Stimulated activated CD4-positive, alpha-beta T cell treated with anti-CD3 and anti-CD28 coated beads, Interleukin-1b, Interleukin-23, amount 100 ng/mL, for 24 hours (primary cell): Measurements from ENCODE around the gene MAPRE2.
"Not testable (repeated sequence)": the region's sequence is repeated elsewhere in the genome, so short reads cannot be mapped to it uniquely, and the experiment has no call there.

Source experiments
- DNase-seq, 4 experiments: peaks; one replicate each; pipeline ENCODE4 v3.0.0-alpha.2; 2020; ENCODE audit warnings: low read depth in 4 of 4, low spot score in 1 of 4

Gene MAPRE2

DNA sequence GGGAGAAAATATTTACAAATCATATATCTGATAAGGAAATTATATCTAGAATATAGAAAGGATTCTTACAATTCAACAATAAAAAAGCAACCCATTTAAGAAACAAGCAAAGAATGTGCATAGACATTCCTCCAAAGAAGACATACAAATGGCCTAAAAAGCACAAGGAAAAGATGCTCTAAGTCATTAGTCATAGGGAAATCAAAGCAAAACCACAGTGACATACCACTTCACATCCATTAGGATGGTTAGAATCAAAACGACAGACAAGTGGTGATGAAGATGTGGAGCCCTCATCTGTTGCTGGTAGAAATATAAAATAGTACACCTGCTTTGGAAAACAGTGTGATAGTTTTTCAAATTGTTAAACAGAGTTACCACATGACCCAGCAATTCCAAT lies 48.2 kb downstream of the MAPRE2 start:
- no peak for DNase-seq

DNA sequence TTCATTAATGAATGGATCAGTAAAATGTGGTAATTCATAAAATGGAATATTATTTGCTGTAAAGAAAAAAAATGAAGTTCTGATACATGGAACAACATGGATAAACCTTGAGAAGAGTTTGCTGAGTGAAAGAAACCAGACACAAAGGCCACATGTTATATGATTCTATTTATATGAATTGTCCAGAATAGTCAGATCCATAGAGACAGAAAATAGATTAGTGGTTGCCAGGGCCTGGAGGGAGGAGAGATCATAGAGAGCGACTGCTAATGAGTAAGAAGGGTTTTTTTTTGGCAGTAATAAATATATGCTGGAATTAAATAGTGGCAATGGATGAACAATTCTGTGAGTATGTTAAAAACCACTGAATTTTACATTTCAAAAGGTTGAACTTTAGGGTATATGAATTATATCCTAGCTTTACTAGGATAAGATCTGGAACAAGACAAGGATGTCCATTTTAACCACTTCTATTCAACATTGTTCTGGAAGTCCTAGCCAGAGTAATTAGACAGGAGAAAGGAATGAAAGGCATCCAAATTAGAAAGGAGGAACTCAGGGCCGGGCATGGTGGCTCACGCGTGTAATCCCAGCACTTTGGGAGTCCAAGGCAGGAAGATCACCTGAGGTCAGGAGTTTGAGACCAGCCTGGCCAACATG lies 48.8 kb downstream of the MAPRE2 start:
- DNase-seq = no peak

DNA sequence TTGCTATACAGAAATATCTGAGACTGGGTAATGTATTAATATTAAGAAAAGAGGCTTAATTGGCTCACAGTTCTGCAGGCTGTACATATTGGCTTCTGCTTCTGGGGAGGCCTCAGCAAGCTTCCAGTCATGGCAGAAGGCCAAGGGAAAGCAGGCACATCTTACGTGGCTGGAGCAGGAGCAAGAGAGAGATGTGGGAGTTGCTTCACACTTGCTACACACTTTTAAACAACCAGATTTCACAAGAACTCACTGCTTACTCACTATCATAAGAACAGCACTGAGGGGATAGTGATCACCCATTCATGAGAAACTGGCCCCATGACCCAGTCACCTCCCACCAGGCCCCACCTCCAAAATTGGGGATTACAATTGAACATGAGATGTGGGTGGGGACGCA lies 50.6 kb downstream of the MAPRE2 start:
- no peak for DNase-seq

GRCh38 chr18:35095983-35096676 lies 54.9 kb downstream of the MAPRE2 start:
- DNase-seq = no peak

- DNase-seq = no peak
These were observed 55.4 kb downstream of the MAPRE2 start for GRCh38 chr18:35096677-35097011.

DNA sequence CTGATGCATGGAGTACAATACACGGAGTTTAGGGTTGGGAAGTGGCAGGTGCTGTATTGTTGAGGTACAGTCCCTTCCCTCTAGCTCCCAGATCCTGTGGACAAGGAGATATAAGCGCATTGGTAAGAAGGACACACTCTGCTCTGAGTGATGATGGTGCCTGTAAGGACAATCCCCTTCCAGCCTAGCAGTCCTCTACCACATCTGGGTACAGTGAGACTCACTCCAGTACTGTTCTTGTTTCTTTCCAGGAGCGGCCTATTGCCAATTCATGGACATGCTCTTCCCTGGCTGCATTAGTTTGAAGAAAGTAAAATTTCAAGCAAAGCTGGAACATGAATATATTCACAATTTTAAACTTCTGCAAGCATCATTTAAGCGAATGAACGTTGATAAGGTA lies 56.0 kb downstream of the MAPRE2 start:
- DNase-seq = no peak

- no peak for DNase-seq
These were observed 56.5 kb downstream of the MAPRE2 start for GRCh38 chr18:35097763-35098162.

GRCh38 chr18:35099911-35100310 lies 58.7 kb downstream of the MAPRE2 start:
- DNase-seq = no peak

DNA sequence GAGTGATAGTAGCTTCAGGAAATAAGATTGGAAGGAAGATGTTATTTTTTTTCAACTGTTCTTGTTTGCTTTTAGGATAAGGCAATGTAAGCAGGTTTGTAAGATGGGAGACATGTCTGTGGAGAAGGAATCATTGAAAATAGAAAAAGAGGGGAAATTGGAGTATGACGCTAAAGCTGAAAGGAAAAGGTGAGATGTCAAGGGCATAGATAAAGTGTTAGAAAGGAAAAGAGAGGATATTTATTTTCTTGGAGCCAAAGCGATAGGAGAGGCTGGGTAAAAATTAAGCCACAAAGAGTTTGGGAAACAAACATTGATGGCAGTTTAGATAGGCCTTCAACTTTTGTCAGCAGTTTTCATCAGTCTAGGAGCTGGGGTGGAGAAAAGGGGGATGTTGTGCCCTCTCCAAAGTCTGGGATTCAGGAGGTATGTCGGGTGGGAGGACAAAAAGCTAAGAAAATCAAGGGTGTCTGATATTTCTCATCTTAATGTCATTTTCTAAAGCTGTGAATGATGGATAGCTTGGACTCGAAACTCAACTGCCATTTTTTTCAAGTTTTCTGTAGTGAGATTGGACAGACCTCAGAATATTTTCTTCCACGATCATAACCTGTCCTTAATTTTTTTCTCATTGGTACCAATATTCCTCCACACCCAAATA lies 63.3 kb downstream of the MAPRE2 start:
- no peak for DNase-seq

GRCh38 chr18:35106013-35106844 lies 65.0 kb downstream of the MAPRE2 start:
- no peak for DNase-seq

DNA sequence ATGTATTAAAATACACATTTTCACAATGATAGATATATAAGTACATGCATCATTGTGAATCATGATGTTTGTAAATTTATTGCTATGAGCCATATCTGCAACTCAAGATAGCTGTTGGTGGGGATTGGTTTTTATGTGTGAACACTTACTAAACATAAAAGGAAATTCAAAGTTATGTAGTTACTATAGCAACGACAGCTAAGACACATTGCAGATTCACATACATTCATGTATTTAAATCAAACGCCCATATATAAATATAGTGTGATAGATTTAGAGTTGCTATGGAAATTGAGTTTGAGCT lies 65.6 kb downstream of the MAPRE2 start:
- DNase-seq = no peak

GRCh38 chr18:35107216-35107615 lies 66.0 kb downstream of the MAPRE2 start:
- DNase-seq = no peak

GRCh38 chr18:35108088-35108487 lies 66.9 kb downstream of the MAPRE2 start:
- DNase-seq = not testable (repeated sequence)

GRCh38 chr18:35110059-35110458 lies 68.8 kb downstream of the MAPRE2 start:
- DNase-seq = no peak

GRCh38 chr18:35110554-35111485 lies 69.6 kb downstream of the MAPRE2 start:
- no peak for DNase-seq

- DNase-seq = no peak
These were observed 71.5 kb downstream of the MAPRE2 start for GRCh38 chr18:35112696-35113095.

DNA sequence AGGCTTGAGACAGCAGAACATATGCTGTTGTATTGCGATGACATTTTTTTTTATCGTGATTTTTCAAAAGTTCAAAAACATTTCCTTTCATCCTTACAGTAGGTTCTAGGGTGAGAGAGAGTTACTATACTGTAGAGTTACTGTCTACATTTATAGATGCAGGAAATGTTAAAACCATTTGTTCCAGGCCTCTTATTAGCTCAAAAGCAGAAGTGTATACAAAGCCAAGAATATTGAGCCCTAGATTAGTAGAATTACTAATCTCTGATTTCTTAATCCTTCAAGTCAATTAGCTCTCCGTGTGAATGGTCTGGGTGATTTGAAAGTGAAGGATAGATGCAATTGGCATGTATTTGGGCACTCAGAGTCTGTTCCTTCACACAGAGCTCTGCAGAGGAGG lies 73.1 kb downstream of the MAPRE2 start:
- DNase-seq = no peak

- no peak for DNase-seq
These were observed 75.6 kb downstream of the MAPRE2 start for GRCh38 chr18:35116784-35117318.

GRCh38 chr18:35117372-35117771 lies 76.2 kb downstream of the MAPRE2 start:
- no peak for DNase-seq

DNA sequence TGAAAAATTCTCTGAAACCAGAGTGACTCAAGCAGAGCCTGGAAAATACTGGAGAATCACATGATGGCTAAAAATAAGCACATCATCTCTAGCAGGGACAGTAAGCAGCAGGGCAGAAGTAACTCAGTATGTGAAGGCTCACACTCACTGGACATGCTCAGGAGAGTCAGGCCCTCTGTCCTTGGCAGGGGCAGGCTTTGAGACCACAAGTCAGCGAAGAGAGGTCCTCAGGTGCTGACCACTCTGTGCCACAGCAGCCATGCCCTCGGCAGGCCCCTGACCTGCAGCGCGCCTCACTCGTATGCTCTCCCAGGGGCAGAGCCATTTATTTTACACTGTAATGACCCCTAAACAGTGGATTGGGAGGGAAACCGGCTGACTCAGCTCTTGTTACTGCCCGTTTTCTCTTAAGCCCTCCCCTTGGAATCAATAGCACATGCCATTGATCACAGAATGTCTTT lies 76.8 kb downstream of the MAPRE2 start:
- no peak for DNase-seq
